Measurements from ENCODE around the gene DNAJC3. TPM values are rescaled to one million over a fixed set of nuclear protein-coding genes. Genes with fewer than 3 reads are reported as not detected.

Gene DNAJC3
- polyA plus RNA-seq, 1 of the 3 experiments (the other 2 are of a cell fraction): 5.8 TPM

- Histone ChIP-seq H3K36me3 (replicated peaks in 1 of 2; ENCODE audit: control insufficient read depth in 1 of 2, insufficient read depth in 2 of 2, low read length in 1 of 2) (peaks cover 25 to 32% of the 10 kb centered on the region in 2 experiments), H3K9ac (no peak overlapping the region), H3K4me1 (ENCODE audit: control insufficient read depth in 1 of 2, insufficient read depth in 2 of 2, low read depth in 1 of 2, low read length in 1 of 2) (no peaks in the 10 kb centered on the region; a peak in 1 of 4 replicates), H3K27ac (ENCODE audit: low read depth in 2 of 2, low read length in 1 of 2) (no peak overlapping the region), H4K20me1 (ENCODE audit: insufficient read depth) (no peaks in the 10 kb centered on the region), H2AFZ (ENCODE audit: low read depth) (no peak overlapping the region), H3K79me2 (ENCODE audit: insufficient read depth) (no peaks in the 10 kb centered on the region; the same call in 1 of the 2 replicates), H3K27me3 (ENCODE audit: insufficient read depth) (no peaks in the 10 kb centered on the region), H3K9me2 (no peaks in the 10 kb centered on the region), H3K4me3 (ENCODE audit: low read depth in 2 of 2, low read length in 1 of 2) (no peak overlapping the region), H3K4me2 (no peak overlapping the region), H3F3A (replicated peaks; ENCODE audit: insufficient read depth) (no peaks in the 10 kb centered on the region), H3K9me3 (no peaks in the 10 kb centered on the region)
- ChIA-PET POLR2A (no interaction called here), CTCF (no interaction called here)
- DNase-seq: no peak
- WGBS (ENCODE audit: low lambda C conversion rate): 96% methylated on average over 2 of the region's 2 CpGs
- no peak for TF ChIP-seq MAX (IDR thresholded peaks at IDR 0.05; ENCODE audit: low read depth)
- TF ChIP-seq USF2 (IDR thresholded peaks at IDR 0.05; ENCODE audit: borderline replicate concordance, low read depth, low read length): no peak
- no peak for TF ChIP-seq IRF3 (IDR thresholded peaks at IDR 0.05; ENCODE audit: low read depth, low read length)
- no peak for TF ChIP-seq TCF12 (IDR thresholded peaks at IDR 0.05)
- no peak for TF ChIP-seq FOSL2 (IDR thresholded peaks at IDR 0.05; ENCODE audit: borderline replicate concordance, low read depth)
- TF ChIP-seq USF1 (IDR thresholded peaks at IDR 0.05; ENCODE audit: borderline replicate concordance, low read depth): no peak
- TF ChIP-seq MXI1 (IDR thresholded peaks at IDR 0.05; ENCODE audit: low read depth, low read length): no peak
- no peak for TF ChIP-seq POLR2AphosphoS5 (IDR thresholded peaks at IDR 0.05; ENCODE audit: low read depth, low read length)
- TF ChIP-seq GABPA (IDR thresholded peaks at IDR 0.05; ENCODE audit: low read depth): no peak
- no peak for TF ChIP-seq YY1 (IDR thresholded peaks at IDR 0.05; ENCODE audit: low read depth)
- no peak for TF ChIP-seq RXRA (IDR thresholded peaks at IDR 0.05; ENCODE audit: borderline replicate concordance, low read depth)
- no peak for TF ChIP-seq PBX3 (IDR thresholded peaks at IDR 0.05)
- no peak for TF ChIP-seq JUND (IDR thresholded peaks at IDR 0.05)
Measured at GRCh38 chr13:95797016-95797415, 120.1 kb downstream of the DNAJC3 start.

GRCh38 chr13:95800436-95800835 lies 123.5 kb downstream of the DNAJC3 start:
- DNase-seq: no peak
- TF ChIP-seq SIN3A (IDR thresholded peaks at IDR 0.05; ENCODE audit: borderline replicate concordance, low read depth, low read length) (no peak), TAF1 (IDR thresholded peaks at IDR 0.05; ENCODE audit: borderline replicate concordance, low read depth, low read length) (no peak), SMC3 (IDR thresholded peaks at IDR 0.05; ENCODE audit: low read depth, low read length) (no peak), USF1 (IDR thresholded peaks at IDR 0.05; ENCODE audit: borderline replicate concordance, low read depth) (no peak), RXRA (IDR thresholded peaks at IDR 0.05; ENCODE audit: borderline replicate concordance, low read depth) (no peak), CHD2 (IDR thresholded peaks at IDR 0.05; ENCODE audit: low read length, partially characterized antibody) (no peak), ELF1 (IDR thresholded peaks at IDR 0.05) (no peak), EP300 (IDR thresholded peaks at IDR 0.05; ENCODE audit: borderline replicate concordance in 1 of 2, low read depth in 1 of 2, low read length in 1 of 2) (no peak), RCOR1 (IDR thresholded peaks at IDR 0.05; ENCODE audit: low read length) (no peak), CTCF (IDR thresholded peaks at IDR 0.05) (no peak)
- H3K4me1 ChIP-seq (ENCODE audit: control insufficient read depth in 1 of 2, insufficient read depth in 2 of 2, low read depth in 1 of 2, low read length in 1 of 2): no peaks in the 10 kb centered on the region; a peak in 1 of 4 replicates
- 0 out of 2 replicates have a peak, but pooled peaks cover 7% of the 10 kb centered on the region for H3K9me3 ChIP-seq
- H3K4me3 ChIP-seq (ENCODE audit: low read depth in 2 of 2, low read length in 1 of 2): no peak overlapping the region
- ChIA-PET POLR2A (interaction anchor here (1.0 kb wide), 1 partner anchor 124 kb away, joined by 3 read pairs; the partner anchor contains the start of gene DNAJC3), CTCF (interaction anchor here (1.5 kb wide), 1 partner anchor 16 kb away, joined by 4 read pairs; no protein-coding TSS in a partner anchor)
- 100% methylated on average over 1 of the region's 1 CpG for WGBS (ENCODE audit: low lambda C conversion rate)
- no peaks in the 10 kb centered on the region for H3F3A ChIP-seq (replicated peaks; ENCODE audit: insufficient read depth)
- no peaks in the 10 kb centered on the region; the same call in 1 of the 2 replicates for H3K79me2 ChIP-seq (ENCODE audit: insufficient read depth)
- H3K4me2 ChIP-seq: no peak overlapping the region
- no peak overlapping the region for H3K9ac ChIP-seq
- no peaks in the 10 kb centered on the region for H3K27me3 ChIP-seq (ENCODE audit: insufficient read depth)
- H3K36me3 ChIP-seq (replicated peaks in 1 of 2; ENCODE audit: control insufficient read depth in 1 of 2, insufficient read depth in 2 of 2, low read length in 1 of 2): peaks cover 12 to 17% of the 10 kb centered on the region in 2 experiments
- no peak overlapping the region for H3K27ac ChIP-seq (ENCODE audit: low read depth in 2 of 2, low read length in 1 of 2)
- no peaks in the 10 kb centered on the region for H4K20me1 ChIP-seq (ENCODE audit: insufficient read depth)
- no peak overlapping the region for H2AFZ ChIP-seq (ENCODE audit: low read depth)
- H3K9me2 ChIP-seq: no peaks in the 10 kb centered on the region
